ENCODE measurements around the gene RNF187. TPM values are rescaled to one million over a fixed set of nuclear protein-coding genes. Genes with fewer than 3 reads are reported as not detected.
A peak's percentile ranks its signal among the peaks of the same experiment; 100 is the strongest.

The RNF187 gene
- total RNA-seq, 1 donor from 2014 or later, result 193 TPM

DNA sequence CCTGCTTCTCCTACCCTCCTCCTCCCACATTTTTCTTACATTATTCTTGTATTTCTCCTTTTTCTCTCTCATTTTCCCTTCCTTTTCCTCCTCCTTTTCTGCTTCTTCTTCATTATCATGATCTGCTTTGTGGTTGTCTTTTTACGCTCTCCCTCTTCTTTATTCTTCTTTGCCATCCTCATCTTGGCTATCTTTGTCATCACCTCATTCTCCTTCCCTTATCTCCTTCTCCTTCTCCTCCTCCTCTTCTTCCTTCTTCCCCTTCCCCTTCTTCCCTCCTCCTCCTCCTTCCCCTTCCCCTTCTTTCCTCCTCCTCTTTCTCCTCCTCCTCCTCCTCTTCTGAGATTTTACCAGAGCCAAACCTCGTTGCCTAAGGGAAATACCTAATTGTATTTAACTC, 30.5 kb downstream of the RNF187 start:
- peaks cover 2% of the 10 kb centered on the region for H3K36me3 Mint-ChIP-seq (ENCODE audit: low read depth)
- no peak for DNase-seq (ENCODE audit: low spot score)
- TF ChIP-seq, protein P1, sequence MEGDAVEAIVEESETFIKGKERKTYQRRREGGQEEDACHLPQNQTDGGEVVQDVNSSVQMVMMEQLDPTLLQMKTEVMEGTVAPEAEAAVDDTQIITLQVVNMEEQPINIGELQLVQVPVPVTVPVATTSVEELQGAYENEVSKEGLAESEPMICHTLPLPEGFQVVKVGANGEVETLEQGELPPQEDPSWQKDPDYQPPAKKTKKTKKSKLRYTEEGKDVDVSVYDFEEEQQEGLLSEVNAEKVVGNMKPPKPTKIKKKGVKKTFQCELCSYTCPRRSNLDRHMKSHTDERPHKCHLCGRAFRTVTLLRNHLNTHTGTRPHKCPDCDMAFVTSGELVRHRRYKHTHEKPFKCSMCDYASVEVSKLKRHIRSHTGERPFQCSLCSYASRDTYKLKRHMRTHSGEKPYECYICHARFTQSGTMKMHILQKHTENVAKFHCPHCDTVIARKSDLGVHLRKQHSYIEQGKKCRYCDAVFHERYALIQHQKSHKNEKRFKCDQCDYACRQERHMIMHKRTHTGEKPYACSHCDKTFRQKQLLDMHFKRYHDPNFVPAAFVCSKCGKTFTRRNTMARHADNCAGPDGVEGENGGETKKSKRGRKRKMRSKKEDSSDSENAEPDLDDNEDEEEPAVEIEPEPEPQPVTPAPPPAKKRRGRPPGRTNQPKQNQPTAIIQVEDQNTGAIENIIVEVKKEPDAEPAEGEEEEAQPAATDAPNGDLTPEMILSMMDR (IDR thresholded peaks at IDR 0.05), result no peak
- peaks cover 4% of the 10 kb centered on the region for H3K9me3 Mint-ChIP-seq (ENCODE audit: low read depth)
- H3K27ac Mint-ChIP-seq (ENCODE audit: unreplicated experiment), result no peak overlapping the region
- no peaks in the 10 kb centered on the region for H3K4me1 Mint-ChIP-seq (ENCODE audit: low read depth)
- no peak overlapping the region for H3K4me3 Mint-ChIP-seq (ENCODE audit: unreplicated experiment)
- H3K27me3 Mint-ChIP-seq (ENCODE audit: low read depth), result peaks cover 59% of the 10 kb centered on the region

DNA sequence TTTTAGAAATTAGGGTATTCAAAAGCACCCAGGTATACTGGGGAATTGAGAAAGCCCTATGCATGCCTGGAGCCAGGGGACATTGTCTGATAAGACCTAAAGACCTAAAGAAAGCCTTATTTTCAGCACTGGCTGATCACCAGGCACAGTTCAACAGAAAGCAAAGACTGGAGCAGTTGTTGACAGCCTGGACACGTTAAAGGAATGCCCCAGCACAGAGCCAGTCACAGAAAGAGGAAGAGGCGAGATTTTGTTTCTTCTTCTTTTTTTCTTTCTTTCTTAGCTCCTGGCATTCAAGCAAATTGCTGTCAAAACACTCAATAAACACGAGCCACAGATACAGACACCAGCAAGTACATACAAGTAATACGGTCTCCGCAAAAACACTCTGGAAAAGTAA, 40.4 kb downstream of the RNF187 start:
- TF ChIP-seq, protein P1 (IDR thresholded peaks at IDR 0.05), result no peak
- H3K27me3 Mint-ChIP-seq (ENCODE audit: low read depth), result peaks cover 24% of the 10 kb centered on the region
- no peak overlapping the region for H3K4me3 Mint-ChIP-seq (ENCODE audit: unreplicated experiment)
- H3K9me3 Mint-ChIP-seq (ENCODE audit: low read depth), result peaks cover 6% of the 10 kb centered on the region
- H3K36me3 Mint-ChIP-seq (ENCODE audit: low read depth), result peaks cover 1% of the 10 kb centered on the region
- H3K27ac Mint-ChIP-seq (ENCODE audit: unreplicated experiment), result no peak overlapping the region
- no peaks in the 10 kb centered on the region for H3K4me1 Mint-ChIP-seq (ENCODE audit: low read depth)
- DNase-seq (ENCODE audit: low spot score), result no peak

DNA sequence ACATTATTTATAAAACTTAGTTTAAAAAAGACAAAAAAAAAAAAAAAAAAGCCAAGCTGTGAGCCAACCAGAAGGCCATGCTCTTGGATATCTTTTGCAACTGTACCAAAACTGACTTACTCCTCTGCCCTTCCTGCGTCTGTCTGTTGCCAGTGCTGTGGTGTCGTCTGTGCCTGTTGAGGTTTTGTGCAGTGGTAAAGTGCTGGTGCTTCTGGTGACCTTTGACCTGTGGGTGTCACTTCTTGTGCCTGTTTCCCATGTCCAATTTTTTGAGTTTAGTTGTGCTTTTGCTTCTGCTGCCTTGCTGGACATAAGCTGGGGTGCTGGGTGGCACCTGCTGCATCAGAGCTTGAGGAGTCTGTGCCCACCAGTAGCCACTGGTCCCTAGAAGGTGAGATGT, 41.4 kb downstream of the RNF187 start:
- no peaks in the 10 kb centered on the region for H3K4me1 Mint-ChIP-seq (ENCODE audit: low read depth)
- TF ChIP-seq, protein P1 (IDR thresholded peaks at IDR 0.05), result no peak
- H3K36me3 Mint-ChIP-seq (ENCODE audit: low read depth), result peaks cover 1% of the 10 kb centered on the region
- no peak overlapping the region for H3K4me3 Mint-ChIP-seq (ENCODE audit: unreplicated experiment)
- H3K27me3 Mint-ChIP-seq (ENCODE audit: low read depth), result peaks cover 22% of the 10 kb centered on the region
- H3K9me3 Mint-ChIP-seq (ENCODE audit: low read depth), result peaks cover 4% of the 10 kb centered on the region
- DNase-seq (ENCODE audit: low spot score), result no peak
- H3K27ac Mint-ChIP-seq (ENCODE audit: unreplicated experiment), result no peak overlapping the region

DNA sequence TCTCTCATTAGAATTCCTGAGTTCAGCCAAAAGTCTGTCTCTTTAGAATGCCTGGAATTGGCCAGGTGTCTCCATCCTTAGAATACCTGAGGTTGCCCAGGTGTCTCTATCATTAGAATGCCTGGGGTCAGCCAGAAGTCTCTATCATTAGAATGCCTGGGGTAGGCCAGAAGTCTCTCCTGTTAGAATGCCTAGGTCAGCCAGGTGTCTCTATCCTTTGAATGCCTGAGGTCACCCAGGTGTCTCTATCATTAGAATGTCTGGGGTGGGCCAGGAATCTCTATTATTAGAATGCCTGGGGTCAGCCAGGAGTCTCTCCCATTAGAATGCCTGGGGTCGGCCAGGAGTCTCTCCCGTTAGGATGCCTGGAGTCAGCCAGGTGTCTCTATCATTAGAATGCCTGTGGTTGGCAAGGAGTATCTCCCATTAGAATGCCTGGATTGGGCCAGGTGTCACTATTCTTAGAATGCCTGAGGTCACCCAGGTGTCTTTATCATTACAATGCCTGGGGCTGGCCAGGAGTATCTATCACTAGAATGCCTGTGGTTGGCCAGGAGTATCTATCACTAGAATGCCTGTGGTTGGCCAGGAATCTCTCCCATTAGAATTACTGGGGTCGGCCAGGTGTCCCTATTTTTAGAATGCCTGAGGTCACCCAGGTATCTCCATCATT, 43.0 kb downstream of the RNF187 start:
- Mint-ChIP-seq H3K9me3 (ENCODE audit: low read depth) (peaks cover 5% of the 10 kb centered on the region), H3K27ac (ENCODE audit: unreplicated experiment) (no peak overlapping the region), H3K4me3 (ENCODE audit: unreplicated experiment) (no peak overlapping the region), H3K36me3 (ENCODE audit: low read depth) (peaks cover 1% of the 10 kb centered on the region), H3K4me1 (ENCODE audit: low read depth) (no peaks in the 10 kb centered on the region), H3K27me3 (ENCODE audit: low read depth) (peaks cover 12% of the 10 kb centered on the region)
- TF ChIP-seq, protein P1 (IDR thresholded peaks at IDR 0.05), result no peak
- peak; percentile 18 for DNase-seq (ENCODE audit: low spot score)

DNA sequence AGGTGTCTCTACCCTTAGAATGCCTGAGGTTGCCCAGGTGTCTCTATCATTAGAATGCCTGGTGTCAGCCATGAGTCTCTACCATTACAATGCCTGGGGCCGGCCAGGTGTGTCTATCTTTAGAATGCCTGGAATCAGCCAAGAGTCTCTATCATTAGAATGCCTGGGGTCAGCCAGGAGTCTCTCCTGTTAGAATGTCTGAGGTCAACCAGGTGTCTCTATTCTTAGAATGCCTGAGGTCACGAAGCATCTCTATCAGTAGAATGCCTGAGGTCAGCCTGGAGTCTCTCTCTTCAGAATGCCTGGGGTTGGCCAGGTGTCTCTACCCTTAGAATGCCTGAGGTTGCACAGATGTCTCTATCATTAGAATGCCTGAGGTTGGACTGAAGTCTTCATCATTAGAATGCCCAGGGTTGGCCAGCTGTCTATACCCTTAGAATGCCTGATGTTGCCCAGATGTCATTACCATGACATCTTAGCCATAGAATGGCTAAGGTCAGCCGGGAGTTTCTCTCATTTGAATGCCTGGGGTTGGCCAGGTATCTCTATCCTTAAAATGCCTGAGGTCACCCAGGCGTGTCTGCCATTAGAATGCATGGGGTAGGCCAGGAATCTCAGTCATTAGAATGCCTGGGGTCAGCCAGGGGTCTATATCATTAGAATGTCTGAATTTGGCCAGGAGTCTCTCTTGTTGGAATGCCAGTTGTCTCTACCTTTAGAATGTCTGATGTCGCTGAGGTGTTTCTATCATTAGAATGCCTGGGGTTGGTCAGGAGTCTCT, 44.0 kb downstream of the RNF187 start:
- peak; percentile 27 for DNase-seq (ENCODE audit: low spot score)
- Mint-ChIP-seq H3K27me3 (ENCODE audit: low read depth) (peaks cover 8% of the 10 kb centered on the region), H3K4me3 (ENCODE audit: unreplicated experiment) (no peak overlapping the region), H3K36me3 (ENCODE audit: low read depth) (no peaks in the 10 kb centered on the region), H3K27ac (ENCODE audit: unreplicated experiment) (no peak overlapping the region), H3K9me3 (ENCODE audit: low read depth) (peaks cover 11% of the 10 kb centered on the region), H3K4me1 (ENCODE audit: low read depth) (no peaks in the 10 kb centered on the region)
- TF ChIP-seq, protein P1 (IDR thresholded peaks at IDR 0.05), result no peak

Measured in chondrocyte (in vitro differentiated cells).